HG03342 (cell line): Measurements from ENCODE around the gene KMO.

Source experiments
- ATAC-seq: cut with Tn5 transposase; IDR thresholded peaks from one replicate; pipeline ENCODE4 v1.9.1; 2021; ENCODE audit warnings: mild to moderate bottlenecking, moderate library complexity; ENCODE audit not compliant: unreplicated experiment

The KMO gene

GRCh38 chr1:241624935-241625334 lies 92.8 kb downstream of the KMO start:
- no peak for ATAC-seq

- ATAC-seq = peak; percentile 86
These were observed 95.5 kb downstream of the KMO start for GRCh38 chr1:241627453-241628259.

GRCh38 chr1:241630005-241630404 lies 97.8 kb downstream of the KMO start:
- ATAC-seq = no peak

GRCh38 chr1:241630476-241630875 lies 98.3 kb downstream of the KMO start:
- no peak for ATAC-seq

- no peak for ATAC-seq
These were observed 98.7 kb downstream of the KMO start for GRCh38 chr1:241630899-241631298.

GRCh38 chr1:241631674-241632073 lies 99.5 kb downstream of the KMO start:
- no peak for ATAC-seq

GRCh38 chr1:241632987-241633386 lies 100.8 kb downstream of the KMO start:
- ATAC-seq = no peak

- no peak for ATAC-seq
These were observed 103.5 kb downstream of the KMO start for GRCh38 chr1:241635556-241636152.

- ATAC-seq = no peak
These were observed 104.1 kb downstream of the KMO start for GRCh38 chr1:241636291-241636690.

- ATAC-seq = no peak
These were observed 104.9 kb downstream of the KMO start for GRCh38 chr1:241637046-241637590.

- no peak for ATAC-seq
These were observed 105.4 kb downstream of the KMO start for GRCh38 chr1:241637604-241638003.

GRCh38 chr1:241638099-241638682 lies 106.0 kb downstream of the KMO start:
- ATAC-seq = no peak

- ATAC-seq = no peak
These were observed 106.9 kb downstream of the KMO start for GRCh38 chr1:241638909-241639622.

- ATAC-seq = peak; percentile 61
These were observed 107.5 kb downstream of the KMO start for GRCh38 chr1:241639623-241640148.

- peak; percentile 90 for ATAC-seq
These were observed 108.1 kb downstream of the KMO start, which contains the start of the genes CHML and OPN3 for GRCh38 chr1:241640149-241640866. Gene CHML (minus strand): TSS chr1:241640369. CDS start chr1:241635766, 4,603 bp downstream. Gene OPN3 (minus strand): TSS chr1:241640369. CDS start chr1:241640254, 115 bp downstream.

- ATAC-seq = no peak
These were observed 108.9 kb downstream of the KMO start for GRCh38 chr1:241640867-241641622.

- ATAC-seq = no peak
These were observed 109.8 kb downstream of the KMO start for GRCh38 chr1:241641773-241642592.

- ATAC-seq = no peak
These were observed 110.4 kb downstream of the KMO start for GRCh38 chr1:241642593-241642944.

GRCh38 chr1:241644259-241644658 lies 112.1 kb downstream of the KMO start:
- ATAC-seq = no peak
